GM19372 (cell line): ENCODE results near the gene RTL5.
"Not testable (repeated sequence)": the region's sequence is repeated elsewhere in the genome, so short reads cannot be mapped to it uniquely, and the experiment has no call there.

Source experiments
- ATAC-seq: cut with Tn5 transposase; IDR thresholded peaks from one replicate; pipeline ENCODE4 v1.9.1; 2021; ENCODE audit warnings: mild to moderate bottlenecking, low read depth, moderate library complexity; ENCODE audit not compliant: unreplicated experiment

Gene RTL5

GRCh38 chrX:72131317-72132294 is at the start of gene RTL5:
TSS of gene RTL5 (minus strand) at chrX:72131915.
- peak; percentile 66 for ATAC-seq

GRCh38 chrX:72180539-72180938 is 48.8 kb upstream of the RTL5 start:
- no peak for ATAC-seq

GRCh38 chrX:72176981-72177380 is 45.3 kb upstream of the RTL5 start:
- ATAC-seq = no peak

- not testable (repeated sequence) for ATAC-seq
Measured at GRCh38 chrX:72176289-72176688, 44.6 kb upstream of the RTL5 start.

- ATAC-seq = no peak
Measured at GRCh38 chrX:72169008-72169728, 37.5 kb upstream of the RTL5 start.

GRCh38 chrX:72165551-72165950 is 33.8 kb upstream of the RTL5 start:
- ATAC-seq = no peak

- no peak for ATAC-seq
Measured at GRCh38 chrX:72159769-72160168, 28.1 kb upstream of the RTL5 start.

- no peak for ATAC-seq
Measured at GRCh38 chrX:72158773-72159172, 27.1 kb upstream of the RTL5 start.

GRCh38 chrX:72146527-72146926 is 14.8 kb upstream of the RTL5 start:
- ATAC-seq = no peak

GRCh38 chrX:72145181-72145580 is 13.5 kb upstream of the RTL5 start:
- no peak for ATAC-seq

- no peak for ATAC-seq
Measured at GRCh38 chrX:72143609-72143907, 11.8 kb upstream of the RTL5 start.

- ATAC-seq = no peak
Measured at GRCh38 chrX:72142794-72143608, 11.3 kb upstream of the RTL5 start.

- no peak for ATAC-seq
Measured at GRCh38 chrX:72142094-72142793, 10.5 kb upstream of the RTL5 start.

- no peak for ATAC-seq
Measured at GRCh38 chrX:72141372-72142004, 9.8 kb upstream of the RTL5 start.

GRCh38 chrX:72139538-72139937 is 7.8 kb upstream of the RTL5 start:
- no peak for ATAC-seq

- no peak for ATAC-seq
Measured at GRCh38 chrX:72137846-72138495, 6.3 kb upstream of the RTL5 start.

- ATAC-seq = no peak
Measured at GRCh38 chrX:72133851-72134546, 2.3 kb upstream of the RTL5 start.

GRCh38 chrX:72132456-72132855 is 741 bp upstream of the RTL5 start:
- ATAC-seq = no peak

- no peak for ATAC-seq
Measured at GRCh38 chrX:72130762-72131250, 909 bp downstream of the RTL5 start.
